Endodermal cell (in vitro differentiated cells): ENCODE measurements around the gene TMX2. TPM values are rescaled to one million over a fixed set of nuclear protein-coding genes. Genes with fewer than 3 reads are reported as not detected.

ENCODE experiments used
- DNase-seq: peaks from one replicate; pipeline ENCODE4 v3.0.0-alpha.2; 2017
- H3K27ac ChIP-seq: 2 replicates; pipeline ENCODE4 v1.5.1; 2013; ENCODE audit warnings: mild to moderate bottlenecking, low read depth, low read length, moderate library complexity
- H3K27me3 ChIP-seq: 2 replicates; pipeline ENCODE4 v1.6.1; 2013; ENCODE audit warnings: mild to moderate bottlenecking, low read length, moderate library complexity; ENCODE audit not compliant: insufficient read depth, control insufficient read depth, poor library complexity, severe bottlenecking
- H3K36me3 ChIP-seq: 2 replicates; pipeline ENCODE4 v1.7.0; 2013; ENCODE audit warnings: mild to moderate bottlenecking, low read length, moderate library complexity; ENCODE audit not compliant: control insufficient read depth, insufficient read depth
- H3K4me1 ChIP-seq: one replicate; pipeline ENCODE4 v1.7.0; 2013; ENCODE audit warnings: low read length; ENCODE audit not compliant: control insufficient read depth, insufficient read depth
- H3K4me3 ChIP-seq: 2 replicates; pipeline ENCODE4 v1.5.1; 2013; ENCODE audit warnings: mild to moderate bottlenecking, low read length, moderate library complexity
- H3K9ac ChIP-seq: 2 replicates; pipeline ENCODE4 v1.6.1; 2013; ENCODE audit warnings: mild to moderate bottlenecking, low read length, moderate library complexity; ENCODE audit not compliant: poor library complexity, severe bottlenecking; ENCODE audit errors: extremely low read depth
- H3K9me3 ChIP-seq: 2 replicates; pipeline ENCODE4 v1.6.1; 2013; ENCODE audit warnings: mild to moderate bottlenecking, low read length, moderate library complexity; ENCODE audit not compliant: control insufficient read depth
- H3K27ac Mint-ChIP-seq: 2 replicates; pipeline ENCODE4 v1.8.0; 2020; ENCODE audit warnings: mixed read lengths
- H3K27me3 Mint-ChIP-seq: 2 replicates; pipeline ENCODE4 v1.8.0; 2021; ENCODE audit warnings: mild to moderate bottlenecking, mixed read lengths; ENCODE audit not compliant: insufficient read depth
- H3K36me3 Mint-ChIP-seq: 2 replicates; pipeline ENCODE4 v1.8.0; 2020; ENCODE audit warnings: low read depth, mixed read lengths
- H3K4me1 Mint-ChIP-seq: 2 replicates; pipeline ENCODE4 v1.8.0; 2020; ENCODE audit warnings: mixed read lengths
- H3K4me3 Mint-ChIP-seq: 2 replicates; pipeline ENCODE4 v1.8.0; 2020; ENCODE audit warnings: mild to moderate bottlenecking, moderate library complexity, mixed read lengths
- H3K9me3 Mint-ChIP-seq: 2 replicates; pipeline ENCODE4 v1.8.0; 2020; ENCODE audit warnings: mild to moderate bottlenecking, mixed read lengths
- CTCF ChIP-seq: fragments of 200-600 bp; sonication (generic); conservative IDR thresholded peaks from 2 replicates; pipeline ENCODE4 v1.5.0; 2021; ENCODE audit warnings: antibody characterized with exemption, mild to moderate bottlenecking
- WGBS, 2 experiments: methylation state at CpG; one replicate each; pipeline versions ENCODE4 v1.1.5 to v1.1.7; 2013; ENCODE audit warnings: missing lambda C conversion rate in 2 of 2, mixed read lengths in 1 of 2; ENCODE audit not compliant: insufficient coverage in 1 of 2, insufficient read length in 1 of 2; 5-methylcytosine and 5-hydroxymethylcytosine counted together
- total RNA-seq, 2 donors: library from RNA; stranded (reverse); fragmentation: NEBNext Ultra II Directional in 1 of 2; extraction: Animal tissue kit (Norgen Biotek cat#: 25700) in 1 of 2; gene quantifications; 2 replicates in 1 of 2; 3 replicates in 1 of 2; pipeline ENCODE4 v1.2.1, GENCODE V29; 2021

The TMX2 gene
- total RNA-seq, 2 donors from 2014 or later = 67.6 to 79.2 TPM

GRCh38 chr11:57771365-57771764, 59.0 kb downstream of the TMX2 start:
- no peak overlapping the region for H3K9ac ChIP-seq
- H3K4me3 Mint-ChIP-seq = no peak overlapping the region
- H3K9me3 ChIP-seq = no peaks in the 10 kb centered on the region
- peaks cover 30% of the 10 kb centered on the region for H3K36me3 ChIP-seq
- H3K4me1 ChIP-seq = peaks cover 12% of the 10 kb centered on the region
- TF ChIP-seq CTCF = no peak
- peaks cover 34% of the 10 kb centered on the region for H3K36me3 Mint-ChIP-seq
- no peak overlapping the region for H3K27ac ChIP-seq
- 98 to 100% methylated on average over 1 to 3 of the region's 3 CpGs for WGBS, 2 experiments
- peaks cover 38% of the 10 kb centered on the region for H3K4me1 Mint-ChIP-seq
- no peak overlapping the region for H3K4me3 ChIP-seq
- H3K27me3 Mint-ChIP-seq = no peaks in the 10 kb centered on the region
- H3K9me3 Mint-ChIP-seq = no peaks in the 10 kb centered on the region
- DNase-seq = no peak
- no peaks in the 10 kb centered on the region for H3K27me3 ChIP-seq
- peak overlapping the region; percentile 7 for H3K27ac Mint-ChIP-seq

GRCh38 chr11:57772562-57772961, 60.2 kb downstream of the TMX2 start:
- Mint-ChIP-seq H3K36me3 (peaks cover 24% of the 10 kb centered on the region), H3K9me3 (no peaks in the 10 kb centered on the region), H3K4me3 (no peak overlapping the region), H3K4me1 (peaks cover 48% of the 10 kb centered on the region), H3K27ac (peak overlapping the region; percentile 1), H3K27me3 (no peaks in the 10 kb centered on the region)
- peaks cover 24% of the 10 kb centered on the region for H3K4me1 ChIP-seq
- no peak for DNase-seq
- no peaks in the 10 kb centered on the region for H3K27me3 ChIP-seq
- no peak overlapping the region for H3K27ac ChIP-seq
- no peaks in the 10 kb centered on the region for H3K9me3 ChIP-seq
- 88 to 90% methylated on average over 1 to 4 of the region's 4 CpGs for WGBS, 2 experiments
- H3K36me3 ChIP-seq = peaks cover 24% of the 10 kb centered on the region
- no peak for TF ChIP-seq CTCF
- no peak overlapping the region for H3K9ac ChIP-seq
- no peak overlapping the region for H3K4me3 ChIP-seq

GRCh38 chr11:57773026-57773598, 60.7 kb downstream of the TMX2 start:
- Histone ChIP-seq H3K9ac (no peak overlapping the region), H3K27ac (no peak overlapping the region), H3K36me3 (peaks cover 24% of the 10 kb centered on the region), H3K9me3 (no peaks in the 10 kb centered on the region), H3K4me3 (no peak overlapping the region), H3K27me3 (no peaks in the 10 kb centered on the region), H3K4me1 (peaks cover 27% of the 10 kb centered on the region)
- no peaks in the 10 kb centered on the region for H3K27me3 Mint-ChIP-seq
- H3K4me3 Mint-ChIP-seq = no peak overlapping the region
- TF ChIP-seq CTCF = no peak
- H3K4me1 Mint-ChIP-seq = peaks cover 54% of the 10 kb centered on the region
- no peak for DNase-seq
- H3K9me3 Mint-ChIP-seq = no peaks in the 10 kb centered on the region
- H3K27ac Mint-ChIP-seq = peak overlapping the region; percentile 1
- WGBS, 2 experiments = 92 to 100% methylated on average over 1 to 5 of the region's 5 CpGs
- H3K36me3 Mint-ChIP-seq = peaks cover 22% of the 10 kb centered on the region
